ENCODE results near the gene LAMTOR3.

LAMTOR3 gene

GRCh38 chr4:99894161-99894997 is at the start of gene LAMTOR3:
Gene LAMTOR3 (minus strand): TSS chr4:99894427. CDS start chr4:99893963, 464 bp downstream.
- in situ Hi-C loops (cut with HindIII; ENCODE audit: low sequenced_read_pairs): no loop called here

GRCh38 chr4:99938243-99938753 is 44.1 kb upstream of the LAMTOR3 start:
- in situ Hi-C loops (cut with HindIII; ENCODE audit: low sequenced_read_pairs): no loop called here

GRCh38 chr4:99934891-99935290 is 40.7 kb upstream of the LAMTOR3 start:
- in situ Hi-C loops (cut with HindIII; ENCODE audit: low sequenced_read_pairs): no loop called here

- in situ Hi-C loops (cut with HindIII; ENCODE audit: low sequenced_read_pairs): no loop called here
These were observed 33.3 kb upstream of the LAMTOR3 start for GRCh38 chr4:99927566-99927965.

- in situ Hi-C loops (cut with HindIII; ENCODE audit: low sequenced_read_pairs): no loop called here
These were observed 26.9 kb upstream of the LAMTOR3 start for GRCh38 chr4:99921174-99921573.

- in situ Hi-C loops (cut with HindIII; ENCODE audit: low sequenced_read_pairs): no loop called here
These were observed 24.4 kb upstream of the LAMTOR3 start for GRCh38 chr4:99918656-99919055.

GRCh38 chr4:99917575-99917974 is 23.3 kb upstream of the LAMTOR3 start:
- in situ Hi-C loops (cut with HindIII; ENCODE audit: low sequenced_read_pairs): no loop called here

- in situ Hi-C loops (cut with HindIII; ENCODE audit: low sequenced_read_pairs): no loop called here
These were observed 21.2 kb upstream of the LAMTOR3 start for GRCh38 chr4:99915449-99915848.

- in situ Hi-C loops (cut with HindIII; ENCODE audit: low sequenced_read_pairs): no loop called here
These were observed 771 bp upstream of the LAMTOR3 start for GRCh38 chr4:99894998-99895397.

- in situ Hi-C loops (cut with HindIII; ENCODE audit: low sequenced_read_pairs): no loop called here
These were observed 427 bp downstream of the LAMTOR3 start for GRCh38 chr4:99893839-99894160.

- in situ Hi-C loops (cut with HindIII; ENCODE audit: low sequenced_read_pairs): no loop called here
These were observed 1.2 kb downstream of the LAMTOR3 start for GRCh38 chr4:99893029-99893428.

GRCh38 chr4:99891351-99891750 is 2.9 kb downstream of the LAMTOR3 start:
- in situ Hi-C loops (cut with HindIII; ENCODE audit: low sequenced_read_pairs): no loop called here

- in situ Hi-C loops (cut with HindIII; ENCODE audit: low sequenced_read_pairs): no loop called here
These were observed 6.4 kb downstream of the LAMTOR3 start for GRCh38 chr4:99887837-99888236.

- in situ Hi-C loops (cut with HindIII; ENCODE audit: low sequenced_read_pairs): no loop called here
These were observed 8.1 kb downstream of the LAMTOR3 start for GRCh38 chr4:99886146-99886545.

GRCh38 chr4:99885687-99886086 is 8.5 kb downstream of the LAMTOR3 start:
- in situ Hi-C loops (cut with HindIII; ENCODE audit: low sequenced_read_pairs): no loop called here

- in situ Hi-C loops (cut with HindIII; ENCODE audit: low sequenced_read_pairs): no loop called here
These were observed 9.1 kb downstream of the LAMTOR3 start for GRCh38 chr4:99885063-99885664.

GRCh38 chr4:99879458-99879857 is 14.8 kb downstream of the LAMTOR3 start:
- in situ Hi-C loops (cut with HindIII; ENCODE audit: low sequenced_read_pairs): no loop called here

- in situ Hi-C loops (cut with HindIII; ENCODE audit: low sequenced_read_pairs): no loop called here
These were observed 15.6 kb downstream of the LAMTOR3 start for GRCh38 chr4:99878604-99879003.

GRCh38 chr4:99876946-99877345 is 17.3 kb downstream of the LAMTOR3 start:
- in situ Hi-C loops (cut with HindIII; ENCODE audit: low sequenced_read_pairs): no loop called here

- in situ Hi-C loops (cut with HindIII; ENCODE audit: low sequenced_read_pairs): no loop called here
These were observed 19.2 kb downstream of the LAMTOR3 start for GRCh38 chr4:99875071-99875470.

GRCh38 chr4:99872570-99872969 is 21.7 kb downstream of the LAMTOR3 start:
- in situ Hi-C loops (cut with HindIII; ENCODE audit: low sequenced_read_pairs): no loop called here

- in situ Hi-C loops (cut with HindIII; ENCODE audit: low sequenced_read_pairs): no loop called here
These were observed 26.1 kb downstream of the LAMTOR3 start for GRCh38 chr4:99868126-99868596.
